GM19467 (cell line): ENCODE measurements around the gene PLBD2.

Source experiments
- ATAC-seq: cut with Tn5 transposase; IDR thresholded peaks from one replicate; pipeline ENCODE4 v1.9.1; 2021; ENCODE audit warnings: mild to moderate bottlenecking, moderate library complexity; ENCODE audit not compliant: unreplicated experiment

Gene PLBD2

GRCh38 chr12:113440336-113440735, 81.9 kb downstream of the PLBD2 start:
- ATAC-seq: no peak
